HuH-7.5 (cell line): ENCODE results near the gene ANKIB1.
"Not testable (repeated sequence)": the region's sequence is repeated elsewhere in the genome, so short reads cannot be mapped to it uniquely, and the experiment has no call there.

ENCODE experiments used
- DNase-seq: peaks from one replicate; pipeline ENCODE4 v3.0.0; 2011; ENCODE audit warnings: low spot score

ANKIB1 gene, protein sequence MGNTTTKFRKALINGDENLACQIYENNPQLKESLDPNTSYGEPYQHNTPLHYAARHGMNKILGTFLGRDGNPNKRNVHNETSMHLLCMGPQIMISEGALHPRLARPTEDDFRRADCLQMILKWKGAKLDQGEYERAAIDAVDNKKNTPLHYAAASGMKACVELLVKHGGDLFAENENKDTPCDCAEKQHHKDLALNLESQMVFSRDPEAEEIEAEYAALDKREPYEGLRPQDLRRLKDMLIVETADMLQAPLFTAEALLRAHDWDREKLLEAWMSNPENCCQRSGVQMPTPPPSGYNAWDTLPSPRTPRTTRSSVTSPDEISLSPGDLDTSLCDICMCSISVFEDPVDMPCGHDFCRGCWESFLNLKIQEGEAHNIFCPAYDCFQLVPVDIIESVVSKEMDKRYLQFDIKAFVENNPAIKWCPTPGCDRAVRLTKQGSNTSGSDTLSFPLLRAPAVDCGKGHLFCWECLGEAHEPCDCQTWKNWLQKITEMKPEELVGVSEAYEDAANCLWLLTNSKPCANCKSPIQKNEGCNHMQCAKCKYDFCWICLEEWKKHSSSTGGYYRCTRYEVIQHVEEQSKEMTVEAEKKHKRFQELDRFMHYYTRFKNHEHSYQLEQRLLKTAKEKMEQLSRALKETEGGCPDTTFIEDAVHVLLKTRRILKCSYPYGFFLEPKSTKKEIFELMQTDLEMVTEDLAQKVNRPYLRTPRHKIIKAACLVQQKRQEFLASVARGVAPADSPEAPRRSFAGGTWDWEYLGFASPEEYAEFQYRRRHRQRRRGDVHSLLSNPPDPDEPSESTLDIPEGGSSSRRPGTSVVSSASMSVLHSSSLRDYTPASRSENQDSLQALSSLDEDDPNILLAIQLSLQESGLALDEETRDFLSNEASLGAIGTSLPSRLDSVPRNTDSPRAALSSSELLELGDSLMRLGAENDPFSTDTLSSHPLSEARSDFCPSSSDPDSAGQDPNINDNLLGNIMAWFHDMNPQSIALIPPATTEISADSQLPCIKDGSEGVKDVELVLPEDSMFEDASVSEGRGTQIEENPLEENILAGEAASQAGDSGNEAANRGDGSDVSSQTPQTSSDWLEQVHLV

GRCh38 chr7:92245487-92246359 lies at the start of gene ANKIB1, which contains the start of gene KRIT1:
Gene ANKIB1 (plus strand): TSS chr7:92245974. CDS start chr7:92294979, 49,005 bp downstream.
Gene KRIT1 (minus strand): TSS chr7:92245914. CDS start chr7:92242135, 3,779 bp downstream.
- DNase-seq = peak; percentile 73

DNA sequence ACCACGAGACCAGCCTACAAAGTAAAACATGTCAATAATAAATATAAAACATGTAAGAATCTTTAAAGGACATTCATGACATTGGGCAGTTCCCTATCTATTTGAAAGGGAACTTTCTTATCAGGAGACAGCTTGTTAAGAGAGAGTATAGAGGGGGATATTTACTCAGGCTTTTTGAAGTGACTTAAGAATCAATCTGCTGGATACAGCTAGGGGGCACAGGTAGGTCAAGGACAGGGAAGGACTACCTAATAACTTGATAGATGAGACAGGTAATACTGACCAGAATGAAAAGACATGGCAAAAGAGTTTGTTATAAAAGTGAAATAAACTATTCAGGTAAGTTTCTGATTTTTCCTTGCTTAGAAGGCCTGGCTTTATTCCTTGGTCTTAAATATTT lies 45.0 kb upstream of the ANKIB1 start:
- DNase-seq = no peak

GRCh38 chr7:92205987-92206386 lies 39.8 kb upstream of the ANKIB1 start:
- DNase-seq = no peak

DNA sequence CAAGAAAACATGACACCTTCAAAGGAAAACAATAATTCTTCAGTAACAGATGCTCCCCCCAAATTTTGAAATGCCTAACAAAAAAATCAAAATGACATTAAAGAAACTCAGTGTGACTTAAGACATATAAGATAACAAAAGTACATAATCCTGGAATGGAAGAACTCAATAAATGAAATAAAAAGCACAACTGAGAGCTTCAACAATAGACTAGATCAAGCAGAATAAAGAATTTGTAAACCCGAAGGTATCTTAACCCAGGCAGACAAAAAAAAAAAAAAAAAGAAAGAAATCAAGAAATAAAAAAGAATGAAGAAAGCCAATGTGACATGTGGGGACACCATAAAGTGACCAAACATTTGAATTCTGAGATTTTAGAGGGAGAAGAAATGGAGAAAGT lies 39.1 kb upstream of the ANKIB1 start:
- DNase-seq = no peak

DNA sequence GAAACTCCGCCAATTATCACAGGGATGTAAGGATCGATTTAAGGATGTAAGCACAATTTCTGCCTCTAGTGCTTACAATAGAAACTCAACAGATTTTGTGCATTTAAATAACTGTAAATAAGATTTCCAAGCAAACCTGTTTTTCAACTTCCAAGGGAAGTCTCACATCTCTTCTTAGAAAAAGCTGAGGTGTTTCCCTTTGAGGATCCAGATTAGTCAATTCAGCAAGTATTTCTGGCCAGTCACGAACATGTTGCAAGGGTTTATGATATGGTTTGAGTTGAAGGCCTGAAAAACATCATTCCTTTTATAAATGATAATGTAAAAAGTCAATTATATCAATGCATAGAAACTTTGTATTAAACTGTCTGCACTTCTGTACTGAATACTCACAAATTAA lies 24.0 kb upstream of the ANKIB1 start:
- DNase-seq = no peak

- no peak for DNase-seq
Observed at GRCh38 chr7:92226981-92227380, 18.8 kb upstream of the ANKIB1 start.

GRCh38 chr7:92228100-92228499 lies 17.7 kb upstream of the ANKIB1 start:
- DNase-seq = no peak

- no peak for DNase-seq
Observed at GRCh38 chr7:92228742-92229141, 17.0 kb upstream of the ANKIB1 start.

- DNase-seq = no peak
Observed at GRCh38 chr7:92230547-92230946, 15.2 kb upstream of the ANKIB1 start.

DNA sequence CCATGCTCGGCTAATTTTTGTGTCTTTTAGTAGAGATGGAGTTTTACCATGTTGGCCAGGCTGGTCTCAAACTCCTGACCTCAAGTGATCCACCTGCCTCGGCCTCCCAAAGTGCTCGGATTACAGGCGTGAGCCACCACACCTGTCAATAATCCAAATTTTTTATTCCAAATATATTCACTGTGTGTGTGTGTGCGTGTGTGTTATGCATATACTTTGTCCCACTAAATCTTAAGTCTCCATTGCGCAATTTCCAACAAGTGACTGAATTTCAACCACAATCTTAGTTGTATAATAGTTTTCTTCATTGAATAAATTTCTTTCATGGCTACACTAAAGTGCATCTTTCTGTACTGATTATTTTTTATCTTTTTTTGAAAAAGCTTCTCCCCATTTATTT lies 2.8 kb upstream of the ANKIB1 start:
- DNase-seq = no peak

GRCh38 chr7:92244808-92245486 lies 827 bp upstream of the ANKIB1 start:
- no peak for DNase-seq

DNA sequence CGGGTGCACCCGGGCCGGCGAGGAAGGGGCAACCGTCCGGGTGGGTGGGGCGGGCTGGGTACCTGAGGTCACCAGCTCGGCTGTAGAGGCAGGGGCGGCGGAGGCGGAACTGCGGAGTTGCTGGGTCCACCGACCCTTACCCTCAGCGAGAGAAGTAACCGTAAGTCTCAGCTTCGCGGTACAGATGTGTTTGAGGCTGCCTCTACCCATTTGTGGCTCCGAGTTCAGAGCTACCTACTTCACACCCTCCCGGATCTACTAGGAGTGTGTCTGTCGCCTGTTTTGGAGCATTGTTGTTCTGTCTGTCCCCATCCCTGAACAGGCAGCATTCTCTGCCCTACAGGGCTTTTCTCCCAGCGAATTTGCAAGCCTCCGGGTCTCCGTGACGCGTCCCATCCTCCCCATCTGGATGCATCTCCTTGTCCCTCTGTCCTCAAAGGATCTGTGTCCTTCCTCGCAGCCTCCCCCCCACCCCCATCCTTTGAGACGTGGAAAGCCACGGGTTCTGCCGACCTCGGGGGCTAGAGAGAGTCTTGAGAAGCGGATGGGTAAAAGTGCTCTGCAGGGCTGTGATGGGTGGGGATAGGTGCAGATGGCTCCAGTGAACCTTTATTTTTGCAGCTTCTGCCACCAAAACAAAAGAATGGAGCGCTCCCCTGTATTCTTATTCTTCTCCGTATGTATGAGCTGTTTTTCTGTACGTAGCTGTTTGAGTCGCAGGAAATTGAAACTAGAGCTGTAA lies 757 bp downstream of the ANKIB1 start:
- peak; percentile 24 for DNase-seq

GRCh38 chr7:92250603-92251002 lies 4.8 kb downstream of the ANKIB1 start:
- DNase-seq = no peak

DNA sequence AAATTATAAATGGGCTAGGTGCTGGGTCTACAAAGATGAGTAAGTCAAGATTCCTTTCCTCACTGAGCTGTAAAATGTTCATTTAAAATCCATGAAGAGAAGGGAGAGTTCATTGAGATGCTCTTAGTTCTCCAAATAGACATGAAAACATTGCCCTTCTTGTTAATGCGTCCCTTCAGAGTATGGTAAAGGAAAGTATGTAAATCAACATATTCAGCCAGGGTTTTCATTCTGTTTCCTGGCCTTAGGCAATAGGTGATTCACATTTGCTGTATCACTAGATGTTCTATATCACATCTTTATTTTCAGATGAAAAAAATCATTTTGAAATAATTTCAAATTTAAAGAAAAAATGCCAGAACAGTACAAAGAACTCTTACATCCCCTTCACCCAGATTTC lies 5.4 kb downstream of the ANKIB1 start:
- no peak for DNase-seq

DNA sequence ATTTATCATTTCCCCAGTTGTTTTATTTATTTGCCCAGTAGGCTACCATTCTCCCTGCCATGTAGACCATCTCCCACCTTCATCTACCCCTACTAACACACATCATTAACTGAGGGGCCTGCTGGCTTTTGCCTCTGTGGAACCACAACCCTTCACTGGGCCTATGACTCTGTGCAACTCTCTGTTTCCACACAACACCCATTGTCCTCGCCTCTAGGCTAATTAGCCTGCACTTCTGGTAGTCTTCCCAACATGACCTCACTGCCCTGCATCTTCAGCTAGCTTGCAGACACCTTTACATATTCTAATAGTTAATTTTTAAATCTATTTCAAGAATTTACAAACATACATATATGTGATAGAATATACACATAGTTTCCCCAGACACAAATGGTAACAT lies 7.5 kb downstream of the ANKIB1 start:
- no peak for DNase-seq

DNA sequence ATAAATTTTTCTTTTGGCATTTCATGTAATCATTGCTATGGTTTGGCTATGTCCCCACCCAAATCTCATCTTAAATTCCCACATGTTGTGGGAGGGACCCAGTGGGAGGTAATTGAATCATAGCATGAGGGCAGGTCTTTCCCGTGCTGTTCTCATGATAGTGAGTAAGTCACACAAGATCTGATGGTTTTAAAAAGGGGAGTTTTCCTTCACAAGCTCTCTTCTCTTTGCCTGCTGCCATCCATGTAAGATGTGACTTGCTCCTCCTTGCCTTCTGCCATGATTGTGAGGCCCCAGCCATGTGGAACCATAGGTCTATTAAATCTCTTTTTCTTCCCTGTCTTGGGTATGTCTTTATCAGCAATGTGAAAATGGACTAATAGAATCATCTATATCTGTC lies 9.0 kb downstream of the ANKIB1 start:
- not testable (repeated sequence) for DNase-seq

GRCh38 chr7:92255308-92255707 lies 9.5 kb downstream of the ANKIB1 start:
- DNase-seq = no peak

DNA sequence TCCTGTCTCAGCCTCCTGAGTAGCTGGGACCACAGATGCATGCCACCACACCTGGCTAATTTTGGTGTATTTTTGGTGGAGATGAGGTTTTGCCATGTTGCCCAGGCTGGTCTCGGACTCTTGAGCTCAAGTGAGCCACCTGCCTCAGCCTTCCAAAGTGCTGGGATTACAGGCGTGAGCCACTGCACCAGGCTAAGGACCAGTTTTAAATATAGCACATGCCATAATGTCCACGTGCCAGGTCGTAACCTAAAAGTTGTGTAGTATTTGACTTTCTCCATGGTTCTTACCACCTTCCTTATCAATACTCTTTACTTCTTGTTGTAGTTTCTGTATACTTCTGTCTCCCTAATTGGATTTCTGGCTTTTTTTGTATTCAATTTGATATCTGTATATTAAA lies 13.3 kb downstream of the ANKIB1 start:
- DNase-seq = no peak

DNA sequence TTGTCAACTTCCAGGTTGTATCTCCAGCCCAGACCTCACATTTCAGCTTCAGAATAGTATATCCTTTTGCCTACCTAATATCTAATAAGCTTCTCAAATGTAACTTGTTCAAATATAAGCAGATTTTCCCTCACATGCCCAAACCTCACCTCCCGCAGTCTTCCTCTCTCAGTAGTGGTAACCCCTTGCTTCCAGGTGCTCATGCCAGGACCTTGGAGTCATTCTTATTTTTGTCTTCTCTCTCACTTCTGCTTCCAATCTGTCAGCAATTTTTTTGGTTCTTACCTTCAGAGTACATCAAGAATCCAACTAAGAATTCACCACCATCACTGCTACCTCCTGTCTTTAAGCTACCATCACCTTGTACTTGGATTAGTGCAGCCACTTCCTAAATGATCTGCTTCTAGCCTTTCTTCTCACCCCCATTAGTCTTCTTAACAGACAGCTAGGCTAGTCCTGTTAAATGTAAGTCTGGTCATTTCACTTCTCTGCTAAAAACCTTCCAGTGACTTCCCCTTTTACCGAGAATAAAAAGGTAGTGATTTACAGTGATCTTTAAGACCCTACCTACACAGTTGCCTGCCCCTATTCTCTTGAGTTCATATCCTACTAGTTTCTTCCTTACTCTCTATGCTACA lies 14.0 kb downstream of the ANKIB1 start:
- DNase-seq = no peak

GRCh38 chr7:92260248-92260781 lies 14.5 kb downstream of the ANKIB1 start:
- no peak for DNase-seq
